GM12878 (cell line): Measurements from ENCODE around the gene REEP2. TPM values are rescaled to one million over a fixed set of nuclear protein-coding genes. Genes with fewer than 3 reads are reported as not detected.

Experiments used
- ATAC-seq: fragments of 200-7000 bp; cut with Tn5 transposase; 3 replicates; pipeline ENCODE4 v1.9.1; 2020; ENCODE audit warnings: mild to moderate bottlenecking, moderate library complexity
- BruUV-seq: library from RNA; stranded (reverse); fragments of 400-500 nt; replicated peaks from 2 replicates; lab custom pipeline; 2021; lab: Mats Ljungman, UMichigan
- CTCF ChIA-PET: fragments of 300-600 bp; sonication (Branson Sonifier 250); formaldehyde crosslinking; extraction: SDS; loops from one replicate; lab custom pipeline; 2021; ENCODE audit warnings: inconsistent platforms; lab: Yijun Ruan, JAX
- POLR2A ChIA-PET: fragments of 350-600 bp; formaldehyde crosslinking; extraction: SDS; loops from one replicate; lab custom pipeline; 2021; ENCODE audit warnings: inconsistent platforms; lab: Charles Lee
- RAD21 ChIA-PET: fragments of 300-600 bp; sonication (Branson Sonifier 250); formaldehyde crosslinking; loops from one replicate; lab custom pipeline; 2023; ENCODE audit warnings: antibody characterized with exemption; ENCODE audit not compliant: unreplicated experiment; lab: Charles Lee
- SMC1A ChIA-PET: fragments of 300-600 bp; sonication (Branson Sonifier 250); formaldehyde crosslinking; loops from one replicate; lab custom pipeline; 2023; ENCODE audit not compliant: unreplicated experiment, uncharacterized antibody; lab: Charles Lee
- DNase-seq: peaks from one replicate; pipeline ENCODE4 v3.0.0-alpha.2; 2011; ENCODE audit warnings: low read depth, low spot score
- FAIRE-seq: peaks from 3 replicates; lab custom pipeline; 2011; peaks lifted over from hg19 to GRCh38; lab: Jason Lieb, UNC
- H2AFZ ChIP-seq: 2 replicates; pipeline ENCODE4 v1.6.0; 2011; ENCODE audit warnings: low read depth, low read length, control low read depth; ENCODE audit not compliant: control insufficient read depth
- H3K27ac ChIP-seq: 2 replicates; pipeline ENCODE4 v1.5.1; 2011; ENCODE audit warnings: control low read depth; ENCODE audit not compliant: control insufficient read depth, insufficient read depth
- H3K27me3 ChIP-seq, 2 experiments: replicated peaks in 1 of 2; 2 replicates each; pipeline versions ENCODE4 v1.6.0 to v1.6.1; 2011; ENCODE audit warnings: low read length in 1 of 2; ENCODE audit not compliant: control insufficient read depth in 2 of 2, insufficient read depth in 2 of 2
- H3K36me3 ChIP-seq, 2 experiments: 2 replicates each; pipeline ENCODE4 v1.5.1; 2011; ENCODE audit warnings: low read length in 1 of 2; ENCODE audit not compliant: control insufficient read depth in 2 of 2, insufficient read depth in 2 of 2
- H3K4me1 ChIP-seq: 2 replicates; pipeline ENCODE4 v1.6.1; 2011; ENCODE audit warnings: mild to moderate bottlenecking, low read length, moderate library complexity, mixed read lengths; ENCODE audit not compliant: control insufficient read depth, insufficient read depth
- H3K4me2 ChIP-seq: 2 replicates; pipeline ENCODE4 v1.6.0; 2011; ENCODE audit warnings: control low read depth; ENCODE audit not compliant: control insufficient read depth, insufficient read depth
- H3K4me3 ChIP-seq: fragments of 200-600 bp; sonication (generic); 2 replicates; pipeline ENCODE4 v1.5.1; 2016
- H3K79me2 ChIP-seq: 2 replicates; pipeline ENCODE4 v1.6.0; 2011; ENCODE audit warnings: low read length; ENCODE audit not compliant: control insufficient read depth, insufficient read depth
- H3K9ac ChIP-seq: 2 replicates; pipeline ENCODE4 v1.8.0; 2011; ENCODE audit warnings: low read length, control low read depth, mixed read lengths; ENCODE audit not compliant: control insufficient read depth, insufficient read depth
- H3K9me3 ChIP-seq: replicated peaks from 3 replicates; pipeline ENCODE4 v1.5.1; 2011; ENCODE audit warnings: mild to moderate bottlenecking, low read length; ENCODE audit not compliant: control insufficient read depth, insufficient read depth
- H4K20me1 ChIP-seq: 2 replicates; pipeline ENCODE4 v1.6.0; 2011; ENCODE audit not compliant: control insufficient read depth, insufficient read depth
- BCL3 ChIP-seq: IDR thresholded peaks from 2 replicates; pipeline ENCODE4 v1.6.1; 2011; ENCODE audit warnings: borderline replicate concordance, low read depth, mild to moderate bottlenecking, moderate library complexity, low read length; ENCODE audit not compliant: insufficient read depth, poor library complexity, severe bottlenecking
- CHD1 ChIP-seq: IDR thresholded peaks from 2 replicates; pipeline ENCODE4 v1.6.1; 2012; ENCODE audit warnings: low read depth, low read length, improper control_type of control experiment
- CUX1 ChIP-seq: IDR thresholded peaks from 2 replicates; pipeline ENCODE4 v1.6.1; 2012; ENCODE audit warnings: improper control_type of control experiment, low read depth, low read length; ENCODE audit not compliant: insufficient replicate concordance
- IKZF1 ChIP-seq: fragments of 450-650 bp; conservative IDR thresholded peaks from 2 replicates; pipeline ENCODE4 v1.6.1; 2017; ENCODE audit warnings: antibody characterized with exemption, mild to moderate bottlenecking
- PAX5 ChIP-seq: IDR thresholded peaks from 2 replicates; pipeline ENCODE4 v1.6.1; 2011; ENCODE audit warnings: low read depth, low read length, borderline replicate concordance
- PKNOX1 ChIP-seq: fragments of 450-650 bp; IDR thresholded peaks from 2 replicates; pipeline ENCODE4 v1.6.1; 2016; ENCODE audit warnings: mild to moderate bottlenecking
- POLR2A ChIP-seq: IDR thresholded peaks from 2 replicates; pipeline ENCODE4 v1.6.1; 2011; ENCODE audit warnings: low read depth, mild to moderate bottlenecking, low read length
- POLR2AphosphoS5 ChIP-seq: IDR thresholded peaks from 2 replicates; pipeline ENCODE4 v1.6.1; 2011; ENCODE audit warnings: mild to moderate bottlenecking, low read length, inconsistent platforms
- POU2F2 ChIP-seq: IDR thresholded peaks from 3 replicates; pipeline ENCODE4 v1.6.1; 2011; ENCODE audit warnings: low read depth, mild to moderate bottlenecking, low read length, borderline replicate concordance
- SMAD1 ChIP-seq: fragments of 450-650 bp; IDR thresholded peaks from 2 replicates; pipeline ENCODE4 v1.6.1; 2018; ENCODE audit warnings: mild to moderate bottlenecking, low read depth; ENCODE audit not compliant: partially characterized antibody
- SUZ12 ChIP-seq: fragments of 200-600 bp; sonication (generic); IDR thresholded peaks from one replicate; pipeline ENCODE4 v1.6.1; 2018; ENCODE audit warnings: antibody characterized with exemption, mild to moderate bottlenecking; ENCODE audit not compliant: unreplicated experiment
- TARDBP ChIP-seq: IDR thresholded peaks from 2 replicates; pipeline ENCODE4 v1.6.1; 2016; ENCODE audit warnings: borderline replicate concordance
- ZNF24 ChIP-seq: fragments of 450-650 bp; IDR thresholded peaks from 2 replicates; pipeline ENCODE4 v1.6.1; 2017; ENCODE audit warnings: antibody characterized with exemption, mild to moderate bottlenecking
- WGBS: methylation state at CpG from one replicate; pipeline ENCODE4 v1.1.6; 2016; ENCODE audit warnings: low lambda C conversion rate; ENCODE audit not compliant: insufficient replicate concordance, insufficient coverage; ENCODE audit errors: missing lambda C conversion rate; 5-methylcytosine and 5-hydroxymethylcytosine counted together
- in situ Hi-C: fragments of 300-500 bp; cut with MboI; formaldehyde crosslinking; loops from 9 replicates; pipeline ENCODE4 v1.14.3; 2018; ENCODE audit warnings: mixed read lengths
- intact Hi-C: fragments of 100-400 bp; cut with micrococcal nuclease; formaldehyde crosslinking; loops from one replicate; pipeline ENCODE4 v1.14.2; 2022; ENCODE audit not compliant: unreplicated experiment
- polyA plus RNA-seq, 11 experiments: library from polyadenylated mRNA; depleted of rRNA in 4 of 11; unstranded in 6 of 11; stranded (reverse) in 5 of 11; fragments of >200 nt; fragmentation: Nextera tagmentation in 4 of 11; fragmentation: Illumina TruSeq in 1 of 11; extraction: Ambion mirVana in 4 of 11; extraction: Trizol in 1 of 11; gene quantifications; 1 replicate in 1 of 11; 2 replicates in 10 of 11; pipeline versions ENCODE4 v1.2.1 to v1.2.3, GENCODE V29; 2011 to 2016; ENCODE audit warnings: inconsistent platforms in 2 of 11, missing spikeins in 2 of 11, low read depth in 1 of 11
- total RNA-seq, 4 experiments: library from RNA; depleted of rRNA in 3 of 4; stranded (reverse); fragments of >200 nt in 3 of 4; fragmentation: Illumina TruSeq in 1 of 4; extraction: Trizol in 1 of 4; gene quantifications; 2 replicates each; pipeline versions ENCODE4 v1.2.1 to v1.2.3, GENCODE V29; 2013 to 2021

REEP2 gene
- total and polyA plus RNA-seq, 10 of the 15 experiments (the other 5 are each of a cell fraction or from before 2014, with no cell fraction given), result 0.10 to 3.1 (median 2.0) TPM

- intact Hi-C loops, result loop anchor here (10.0 kb wide), 2 partner anchors 713 to 797 kb away; partner anchors contain the start of gene HNRNPA0
- H4K20me1 ChIP-seq, result no peaks in the 10 kb centered on the region
- H3K4me1 ChIP-seq, result peaks cover 8% of the 10 kb centered on the region
- ChIA-PET CTCF (no interaction called here), RAD21 (no interaction called here), POLR2A (no interaction called here), SMC1A (no interaction called here)
- no peak overlapping the region for H3K4me2 ChIP-seq
- in situ Hi-C loops, result no loop called here
- H2AFZ ChIP-seq, result no peak overlapping the region
- H3K36me3 ChIP-seq, result no peaks in the 10 kb centered on the region; a peak in 1 of 4 replicates
- no peaks in the 10 kb centered on the region for H3K79me2 ChIP-seq
- no peak overlapping the region for H3K27ac ChIP-seq
- no peak overlapping the region for H3K9ac ChIP-seq
- no peaks in the 10 kb centered on the region for H3K9me3 ChIP-seq
- 83% methylated on average over 9 of the region's 14 CpGs for WGBS
- H3K4me3 ChIP-seq, result no peak overlapping the region
- TSS peak; percentile 70 for BruUV-seq
- DNase-seq (no peak), ATAC-seq (no peak), FAIRE-seq (no peak)
- peaks cover 0 to 6% of the 10 kb centered on the region in 2 experiments; a peak in 1 of 4 replicates for H3K27me3 ChIP-seq
- TF ChIP-seq PAX5 (0 out of 2 replicates have a peak, but pooled peaks have one; percentile 4), ZNF24 (no peak), IKZF1 (no peak), CUX1 (no peak), PKNOX1 (peak; percentile 21; the same call in 1 of the 2 replicates), POU2F2 (peak; percentile 27; the same call in 1 of the 3 replicates), SMAD1 (peak; percentile 83), CHD1 (no peak), TARDBP (no peak), POLR2A (peak; percentile 72), BCL3 (no peak), POLR2AphosphoS5 (peak; percentile 22), SUZ12 (no peak)
Measured at GRCh38 chr5:138467711-138468132, 28.9 kb downstream of the REEP2 start.
